NCI-H82 (cell line): ENCODE results near the gene CLDN2.
"Not testable (repeated sequence)": the region's sequence is repeated elsewhere in the genome, so short reads cannot be mapped to it uniquely, and the experiment has no call there.

Experiments used
- DNase-seq: peaks from one replicate; lab custom pipeline; 2025; lab: John Stamatoyannopoulos, UW

Gene CLDN2

GRCh38 chrX:106959901-106960300 is 39.7 kb downstream of the CLDN2 start:
- DNase-seq, result peak; percentile 21

GRCh38 chrX:106963111-106963510 is 42.9 kb downstream of the CLDN2 start:
- no peak for DNase-seq

GRCh38 chrX:106964290-106964689 is 44.1 kb downstream of the CLDN2 start:
- no peak for DNase-seq

GRCh38 chrX:106966547-106966946 is 46.3 kb downstream of the CLDN2 start:
- DNase-seq, result not testable (repeated sequence)

GRCh38 chrX:106972896-106973295 is 52.7 kb downstream of the CLDN2 start:
- no peak for DNase-seq

- no peak for DNase-seq
Measured at GRCh38 chrX:106973433-106974149, 53.4 kb downstream of the CLDN2 start.

- no peak for DNase-seq
Measured at GRCh38 chrX:106976416-106976815, 56.2 kb downstream of the CLDN2 start.
